Hematopoietic multipotent progenitor cell treated with erythropoietin and hydrocortisone succinate and interleukin-3 and kit ligand, for 6 days (in vitro differentiated cells): ENCODE data around the gene MYH6.

Experiments
- DNase-seq: peaks from one replicate; pipeline ENCODE4 v3.0.0-alpha.2; 2015

The MYH6 gene

GRCh38 chr14:23353433-23353780 is 54.7 kb downstream of the MYH6 start:
- no peak for DNase-seq

GRCh38 chr14:23352506-23353432 is 55.3 kb downstream of the MYH6 start, which contains the start of gene SLC22A17:
Gene SLC22A17 (minus strand): TSS chr14:23352887.
- DNase-seq = peak; percentile 61

DNA sequence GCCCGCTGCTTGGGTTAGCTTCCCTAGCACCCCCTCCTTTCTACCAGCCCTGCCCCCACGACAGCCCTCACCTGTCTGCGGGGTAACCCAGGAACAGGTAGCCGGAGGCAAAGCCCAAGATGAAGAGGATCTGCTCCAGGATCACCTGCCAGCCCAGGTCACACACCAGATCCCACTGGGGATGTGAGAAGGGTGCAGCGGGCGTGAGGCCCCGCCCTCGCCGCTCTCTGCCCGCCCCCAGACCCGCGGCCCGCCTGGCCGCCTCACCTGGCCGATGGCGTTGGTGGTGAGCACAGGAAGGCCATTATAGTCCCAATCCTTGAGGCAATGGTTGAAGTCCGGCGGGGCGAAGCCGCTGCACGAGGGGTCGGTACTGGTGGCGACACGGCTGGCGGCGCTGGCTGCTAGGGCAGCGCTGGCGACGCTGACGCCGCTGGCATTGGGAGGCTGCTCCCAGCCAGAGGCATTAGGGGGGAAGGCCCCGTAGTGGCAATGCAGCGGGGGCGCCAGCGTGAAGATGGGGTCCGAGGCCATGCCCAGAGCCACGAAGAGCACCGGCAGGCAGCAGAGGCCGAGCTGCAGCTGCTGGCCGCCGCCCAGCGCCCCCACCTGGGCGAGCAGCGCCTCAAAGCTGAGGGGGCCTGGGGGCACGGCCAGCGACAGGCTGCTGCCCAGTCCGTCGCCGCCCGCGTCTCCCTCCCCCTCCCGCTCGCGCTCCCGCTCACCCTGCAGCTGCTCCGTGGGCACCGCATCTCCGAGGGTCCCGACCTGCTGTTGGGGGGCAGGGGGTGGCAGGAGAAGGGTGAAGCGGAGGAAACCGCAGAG is 56.2 kb downstream of the MYH6 start:
- DNase-seq = no peak

DNA sequence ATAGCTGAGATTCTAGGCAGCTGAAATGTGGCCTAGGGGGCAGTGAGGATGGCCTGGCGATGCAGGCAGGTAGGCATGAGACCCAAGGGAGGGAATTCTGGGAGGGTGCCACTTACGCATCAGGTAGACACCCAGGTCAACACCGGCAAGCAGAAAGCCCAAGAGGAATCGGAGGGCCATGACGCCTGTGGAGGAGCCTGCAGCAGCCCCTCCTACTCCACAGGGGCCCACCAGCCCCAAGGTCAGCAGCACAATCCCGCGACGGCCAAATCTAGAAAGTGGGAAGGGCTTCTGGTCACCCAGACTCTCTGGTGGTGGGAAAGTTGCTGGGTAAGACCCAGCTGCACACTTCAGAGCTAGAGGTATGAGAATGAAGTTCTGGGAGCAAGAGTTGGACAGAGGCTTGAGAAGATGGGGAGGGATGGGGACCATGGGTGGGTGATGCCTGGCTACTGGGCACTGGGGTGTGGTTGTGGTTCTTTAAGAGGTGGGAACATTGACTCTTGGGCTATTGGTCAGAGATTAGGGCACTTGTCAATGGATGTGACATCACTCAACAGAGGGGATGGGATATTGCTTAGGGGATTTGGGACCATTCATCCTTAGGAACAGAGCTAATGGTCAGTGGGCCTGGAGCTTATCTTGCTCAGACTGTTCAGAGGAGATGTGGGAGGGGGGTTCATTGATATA is 58.8 kb downstream of the MYH6 start:
- no peak for DNase-seq

GRCh38 chr14:23348297-23348655 is 59.8 kb downstream of the MYH6 start:
- DNase-seq = no peak

DNA sequence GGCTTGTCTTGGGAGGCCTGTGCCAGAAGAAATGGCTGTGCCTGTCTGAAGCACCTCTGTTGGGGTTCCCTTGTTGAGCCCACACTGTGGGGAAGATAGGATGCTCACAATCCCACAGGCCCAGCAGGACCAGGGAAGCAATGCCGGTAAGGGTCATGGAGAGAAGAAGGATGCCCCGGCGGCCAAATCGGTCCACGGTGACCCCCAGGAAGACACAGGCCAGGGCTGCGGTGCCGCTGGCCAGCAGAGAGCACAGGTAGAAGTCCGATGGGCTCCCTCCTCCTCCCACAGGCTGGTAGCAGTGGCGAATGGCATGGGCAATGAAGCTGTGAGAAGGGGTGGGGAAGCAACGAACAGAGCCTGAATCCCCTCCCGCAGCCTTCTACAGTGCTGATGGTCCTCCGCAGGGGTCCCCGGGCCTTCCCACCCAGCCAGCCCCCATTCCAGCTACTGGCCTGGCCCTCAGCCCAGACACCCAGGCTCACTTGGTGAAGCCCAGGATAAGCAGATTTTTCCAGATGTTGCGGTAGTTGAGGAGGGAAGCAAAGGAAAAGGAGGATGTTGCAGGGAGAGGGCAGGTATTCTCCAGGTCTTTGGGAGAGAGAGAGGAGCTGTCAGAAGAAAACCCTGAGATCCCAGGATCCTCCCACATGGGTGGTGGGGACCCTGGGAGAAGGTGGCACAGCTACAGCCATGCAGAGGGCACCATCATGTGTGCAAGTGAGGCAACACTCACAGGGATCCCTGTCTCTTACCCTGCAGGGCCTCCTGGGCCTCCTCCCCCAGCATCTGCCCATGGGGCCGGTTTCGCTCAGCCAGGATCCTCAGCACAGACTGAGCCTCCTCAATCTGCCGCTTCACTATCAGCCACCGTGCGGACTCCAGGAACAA is 60.4 kb downstream of the MYH6 start:
- no peak for DNase-seq

DNA sequence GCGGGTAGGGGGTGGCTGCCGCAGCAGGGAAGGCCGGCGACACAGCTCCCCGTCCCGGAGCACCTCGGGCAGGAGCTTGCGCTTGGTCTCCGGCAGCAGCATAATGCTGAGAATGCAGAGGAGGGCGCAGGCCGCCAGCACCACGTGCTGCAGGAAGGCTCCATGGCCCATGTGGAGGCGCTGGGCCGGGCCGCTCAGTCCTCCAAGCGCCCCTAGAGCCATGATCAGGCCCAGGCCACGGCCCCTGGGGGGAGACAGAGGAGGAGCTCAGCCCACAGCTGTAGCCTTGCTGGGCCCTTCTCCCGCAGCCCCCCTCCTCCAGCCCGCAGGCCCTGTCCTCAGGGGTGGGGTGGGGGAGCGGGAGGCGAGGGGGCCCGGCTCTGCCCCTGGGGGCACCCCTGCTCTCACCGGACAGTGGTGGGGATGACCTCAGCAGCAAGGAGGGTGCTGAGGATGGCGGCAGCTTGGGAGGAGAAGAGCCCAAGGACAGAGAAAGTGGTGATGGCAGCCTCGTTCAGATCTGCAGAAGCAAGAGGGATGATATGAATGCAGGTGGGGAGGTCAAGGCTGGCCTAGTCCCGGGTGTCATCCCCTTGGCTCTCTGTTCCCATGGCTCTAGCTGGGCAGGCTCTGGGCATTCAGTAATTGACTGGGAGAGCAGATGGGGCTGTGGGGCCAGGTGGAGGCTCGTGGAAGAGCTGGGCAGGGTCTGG is 61.2 kb downstream of the MYH6 start:
- DNase-seq = no peak

DNA sequence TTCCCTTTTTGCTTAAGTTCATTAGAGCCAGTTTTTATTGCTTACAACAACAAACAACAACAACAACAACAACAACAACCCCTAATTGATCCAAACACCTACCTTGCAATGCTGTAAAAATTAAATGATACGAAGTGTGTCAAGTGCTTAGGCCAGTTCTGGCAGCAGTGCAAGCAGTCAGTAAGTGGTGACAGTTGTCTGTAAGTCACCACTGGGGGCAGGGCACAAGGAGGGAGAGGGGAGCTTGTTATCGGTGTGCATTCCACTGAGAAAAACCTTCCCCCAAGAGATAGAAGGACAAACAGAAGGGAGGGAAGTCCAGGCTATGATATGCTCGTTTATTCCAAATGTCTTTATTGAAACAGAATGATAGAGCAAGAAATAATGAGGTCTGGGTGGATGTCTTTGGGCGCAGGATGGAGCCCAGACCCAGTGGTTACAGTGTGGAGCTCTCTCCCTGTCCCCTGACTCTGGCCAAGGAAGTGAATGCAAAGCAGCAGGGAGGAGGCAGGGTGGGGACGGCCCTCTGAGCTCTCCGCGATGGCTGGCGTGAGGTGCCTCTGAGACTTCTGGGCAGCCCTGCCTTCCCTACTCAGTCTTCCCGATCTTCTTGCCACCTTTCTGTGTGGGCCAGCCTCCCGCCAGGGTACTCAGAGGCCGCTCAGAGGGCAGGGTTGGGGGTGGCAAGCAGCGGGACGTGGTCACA is 61.9 kb downstream of the MYH6 start:
- no peak for DNase-seq

DNA sequence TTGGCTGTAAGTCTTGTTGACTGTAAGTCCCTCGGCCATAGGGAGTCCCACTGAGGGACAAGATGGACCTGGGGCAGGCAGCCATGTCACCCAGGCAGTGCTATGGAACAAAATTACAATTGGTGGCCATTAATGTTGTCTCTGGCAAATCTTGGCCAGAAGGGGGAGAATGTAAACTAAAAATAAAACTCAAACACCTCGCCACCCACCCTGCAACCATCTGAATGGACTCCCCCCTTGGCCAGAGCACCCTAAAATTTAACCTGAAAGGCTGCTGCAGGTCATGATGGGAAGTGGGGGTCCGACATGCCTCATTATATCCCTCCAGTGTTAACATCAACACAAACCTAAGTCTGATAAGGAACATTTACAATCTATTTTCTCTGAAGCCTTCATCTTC is 63.6 kb downstream of the MYH6 start:
- no peak for DNase-seq

DNA sequence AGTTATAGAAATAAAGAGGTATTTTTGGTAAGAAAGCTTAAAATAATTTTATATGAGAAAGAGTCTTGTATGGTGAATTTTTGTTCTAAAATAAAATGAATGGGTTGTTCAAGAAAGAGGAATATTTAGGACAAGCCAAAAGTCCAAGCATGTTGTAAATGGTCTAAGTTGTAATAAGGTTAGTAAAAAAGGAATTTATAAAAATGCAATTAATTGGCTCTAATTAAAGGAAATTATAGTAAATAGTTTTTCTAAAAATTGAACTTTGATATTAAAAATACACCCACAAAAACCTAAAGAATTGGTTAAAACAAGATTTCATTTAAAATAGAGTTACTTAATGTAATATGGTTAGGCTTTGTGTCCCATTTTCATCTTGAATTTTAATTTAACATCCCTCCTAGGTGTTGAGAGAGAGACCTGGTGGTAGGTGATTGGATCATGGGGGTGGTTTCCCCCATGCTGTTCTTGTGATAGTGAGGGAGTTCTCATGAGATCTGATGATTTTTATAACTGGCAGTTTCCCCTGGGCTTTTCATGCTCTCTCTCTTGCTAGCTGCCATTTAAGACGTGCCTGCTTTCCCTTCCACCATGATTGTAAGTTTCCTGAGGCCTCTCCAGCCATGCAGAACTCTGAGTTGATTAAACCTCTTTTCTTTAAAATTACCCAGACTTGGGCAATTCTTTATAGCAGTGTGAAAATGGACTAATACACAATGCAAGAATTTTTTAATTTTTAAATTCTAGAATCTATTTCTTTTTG is 68.4 kb downstream of the MYH6 start:
- no peak for DNase-seq

DNA sequence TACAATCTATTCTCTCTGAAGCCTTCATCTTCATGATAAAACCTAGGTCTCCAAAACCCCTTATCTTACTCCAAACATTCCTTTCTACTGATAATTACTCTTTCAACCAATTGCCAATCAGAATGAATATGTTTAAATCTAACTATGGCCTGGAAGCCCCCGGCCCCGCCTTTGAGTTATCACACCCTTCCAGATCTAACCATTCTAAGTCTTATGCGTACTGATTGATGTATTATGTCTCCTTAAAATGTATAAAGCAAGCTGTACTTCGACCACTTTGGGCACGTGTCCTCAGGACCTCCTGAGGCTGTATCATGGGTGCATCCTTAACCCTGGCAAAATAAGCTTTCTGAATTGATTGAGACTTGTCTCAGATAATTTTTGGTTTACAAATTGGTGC is 72.5 kb downstream of the MYH6 start:
- peak; percentile 23 for DNase-seq
